IMR-90 (cell line): Measurements from ENCODE around the gene TNS1. TPM values are rescaled to one million over a fixed set of nuclear protein-coding genes. Genes with fewer than 3 reads are reported as not detected.

Experiments used
- ATAC-seq: fragments of 200-7000 bp; cut with Tn5 transposase; 2 replicates; pipeline ENCODE4 v1.9.1; 2020; ENCODE audit warnings: low read depth, mild to moderate bottlenecking, moderate library complexity
- BruUV-seq: library from RNA; stranded (reverse); fragments of 400-500 nt; replicated peaks from 2 replicates; lab custom pipeline; 2021; lab: Mats Ljungman, UMichigan
- CTCF ChIA-PET: fragments of 300-600 bp; formaldehyde crosslinking; extraction: SDS; loops from one replicate; lab custom pipeline; 2021; ENCODE audit warnings: antibody characterized with exemption; lab: Yijun Ruan, JAX
- POLR2A ChIA-PET: fragments of 300-600 bp; sonication (Branson Sonifier 250); formaldehyde crosslinking; loops from one replicate; lab custom pipeline; 2022; ENCODE audit warnings: antibody characterized with exemption; ENCODE audit not compliant: unreplicated experiment; lab: Charles Lee
- DNase-seq: peaks from one replicate; pipeline ENCODE4 v3.0.0; 2013
- H2AFZ ChIP-seq: replicated peaks from 2 replicates; pipeline ENCODE3; 2013; ENCODE audit warnings: low read length, mild to moderate bottlenecking; ENCODE audit not compliant: poor library complexity
- H2AK5ac ChIP-seq: 2 replicates; pipeline ENCODE4 v1.6.1; 2013; ENCODE audit warnings: low read depth, low read length, inconsistent platforms
- H2AK9ac ChIP-seq: replicated peaks from 2 replicates; pipeline ENCODE3; 2013; ENCODE audit warnings: mild to moderate bottlenecking, low read depth, low read length, moderate library complexity; ENCODE audit not compliant: poor library complexity
- H2BK120ac ChIP-seq: 2 replicates; pipeline ENCODE4 v1.6.1; 2013; ENCODE audit warnings: low read depth, low read length, inconsistent platforms
- H2BK15ac ChIP-seq: 3 replicates; pipeline ENCODE4 v1.6.1; 2013; ENCODE audit warnings: low read depth, low read length, inconsistent platforms
- H2BK20ac ChIP-seq: 2 replicates; pipeline ENCODE4 v1.6.1; 2013; ENCODE audit warnings: low read depth, mild to moderate bottlenecking, inconsistent platforms, low read length, moderate library complexity
- H2BK5ac ChIP-seq: 2 replicates; pipeline ENCODE4 v1.6.1; 2013; ENCODE audit warnings: mild to moderate bottlenecking, low read depth, low read length, inconsistent platforms; ENCODE audit not compliant: poor library complexity, severe bottlenecking
- H3K14ac ChIP-seq: replicated peaks from 2 replicates; pipeline ENCODE4 v1.6.1; 2013; ENCODE audit warnings: low read depth, low read length, inconsistent platforms
- H3K18ac ChIP-seq: 2 replicates; pipeline ENCODE4 v1.6.1; 2013; ENCODE audit warnings: low read depth, low read length, control low read depth
- H3K23ac ChIP-seq: 2 replicates; pipeline ENCODE4 v1.6.1; 2013; ENCODE audit warnings: low read depth, low read length, inconsistent platforms
- H3K27ac ChIP-seq: 2 replicates; pipeline ENCODE4 v1.5.1; 2013; ENCODE audit warnings: mild to moderate bottlenecking, control low read depth, low read length; ENCODE audit not compliant: insufficient read depth
- H3K27me3 ChIP-seq: 2 replicates; pipeline ENCODE4 v1.6.1; 2013; ENCODE audit warnings: low read length; ENCODE audit not compliant: control insufficient read depth, insufficient read depth
- H3K36me3 ChIP-seq: 2 replicates; pipeline ENCODE4 v1.6.1; 2013; ENCODE audit warnings: low read length, mixed read lengths; ENCODE audit not compliant: control insufficient read depth, insufficient read depth
- H3K4ac ChIP-seq: 2 replicates; pipeline ENCODE4 v1.6.1; 2013; ENCODE audit warnings: low read depth, low read length, inconsistent platforms
- H3K4me1 ChIP-seq: 2 replicates; pipeline ENCODE4 v1.6.1; 2013; ENCODE audit warnings: low read length, mixed read lengths; ENCODE audit not compliant: control insufficient read depth, insufficient read depth
- H3K4me2 ChIP-seq: 2 replicates; pipeline ENCODE4 v1.6.1; 2013; ENCODE audit warnings: low read depth, mild to moderate bottlenecking, control low read depth, low read length, moderate library complexity
- H3K4me3 ChIP-seq: 2 replicates; pipeline ENCODE4 v1.5.1; 2013; ENCODE audit warnings: low read depth, mild to moderate bottlenecking, control low read depth, low read length, moderate library complexity; ENCODE audit not compliant: insufficient read depth
- H3K56ac ChIP-seq: 2 replicates; pipeline ENCODE4 v1.6.1; 2013; ENCODE audit warnings: low read length, inconsistent platforms; ENCODE audit not compliant: insufficient read depth; ENCODE audit errors: extremely low read depth
- H3K79me1 ChIP-seq, 2 experiments: 2 replicates each; pipeline ENCODE4 v1.6.1; 2013; ENCODE audit warnings: low read length in 2 of 2, inconsistent platforms in 1 of 2, low read depth in 1 of 2
- H3K9ac ChIP-seq: 2 replicates; pipeline ENCODE4 v1.6.1; 2013; ENCODE audit warnings: low read depth, low read length, control low read depth
- H3K9me1 ChIP-seq: 2 replicates; pipeline ENCODE4 v1.6.1; 2013; ENCODE audit warnings: low read length, inconsistent platforms; ENCODE audit not compliant: insufficient read depth
- H3K9me3 ChIP-seq: 2 replicates; pipeline ENCODE4 v1.6.1; 2013; ENCODE audit warnings: low read length; ENCODE audit not compliant: control insufficient read depth, insufficient read depth
- H4K20me1 ChIP-seq: 2 replicates; pipeline ENCODE4 v1.6.1; 2013; ENCODE audit warnings: low read length, inconsistent platforms; ENCODE audit not compliant: insufficient read depth
- H4K5ac ChIP-seq: 2 replicates; pipeline ENCODE4 v1.6.1; 2013; ENCODE audit warnings: mild to moderate bottlenecking, low read depth, low read length, control low read depth
- H4K8ac ChIP-seq, 2 experiments: 2 replicates each; pipeline ENCODE4 v1.6.1; 2013; ENCODE audit warnings: low read depth in 2 of 2, low read length in 2 of 2, control low read depth in 1 of 2, inconsistent platforms in 1 of 2
- H4K91ac ChIP-seq: 2 replicates; pipeline ENCODE4 v1.6.1; 2013; ENCODE audit warnings: low read depth, low read length, inconsistent platforms; ENCODE audit not compliant: insufficient read depth
- BHLHE40 ChIP-seq: fragments of 150-350 bp; IDR thresholded peaks from 2 replicates; pipeline ENCODE4 v1.6.1; 2016; ENCODE audit warnings: mild to moderate bottlenecking, low read depth, low read length
- CEBPB ChIP-seq: IDR thresholded peaks from 2 replicates; pipeline ENCODE4 v1.6.1; 2012; ENCODE audit warnings: low read depth, low read length, improper control_type of control experiment
- CHD1 ChIP-seq: IDR thresholded peaks from 2 replicates; pipeline ENCODE4 v1.6.1; 2012; ENCODE audit warnings: low read depth, low read length, improper control_type of control experiment
- CTCF ChIP-seq: conservative IDR thresholded peaks from 2 replicates; pipeline ENCODE4 v1.5.1; 2012; ENCODE audit warnings: mild to moderate bottlenecking, low read depth, low read length, improper control_type of control experiment
- ELK1 ChIP-seq: fragments of 150-350 bp; IDR thresholded peaks from 2 replicates; pipeline ENCODE4 v1.6.1; 2016; ENCODE audit warnings: low read depth, mild to moderate bottlenecking, low read length, moderate library complexity, borderline replicate concordance
- FOS ChIP-seq: fragments of 150-350 bp; IDR thresholded peaks from 2 replicates; pipeline ENCODE4 v1.6.1; 2016; ENCODE audit warnings: low read depth, low read length
- MAFK ChIP-seq: IDR thresholded peaks from 2 replicates; pipeline ENCODE4 v1.6.1; 2012; ENCODE audit warnings: low read depth, low read length, improper control_type of control experiment
- MAZ ChIP-seq: IDR thresholded peaks from 2 replicates; pipeline ENCODE4 v1.6.1; 2012; ENCODE audit warnings: low read depth, mild to moderate bottlenecking, low read length, improper control_type of control experiment, moderate library complexity, borderline replicate concordance
- MXI1 ChIP-seq: IDR thresholded peaks from 2 replicates; pipeline ENCODE4 v1.6.1; 2012; ENCODE audit warnings: low read depth, mild to moderate bottlenecking, low read length, moderate library complexity, borderline replicate concordance
- NFE2L2 ChIP-seq: fragments of 150-350 bp; IDR thresholded peaks from 2 replicates; pipeline ENCODE4 v1.6.1; 2016; ENCODE audit warnings: low read depth, mild to moderate bottlenecking, low read length
- POLR2A ChIP-seq: IDR thresholded peaks from 2 replicates; pipeline ENCODE4 v1.6.1; 2012; ENCODE audit warnings: mild to moderate bottlenecking, low read depth, low read length
- RAD21 ChIP-seq: IDR thresholded peaks from 2 replicates; pipeline ENCODE4 v1.6.1; 2012; ENCODE audit warnings: low read length, improper control_type of control experiment
- RCOR1 ChIP-seq: IDR thresholded peaks from 2 replicates; pipeline ENCODE4 v1.6.1; 2012; ENCODE audit warnings: mild to moderate bottlenecking, low read length, improper control_type of control experiment; ENCODE audit not compliant: insufficient replicate concordance
- SMC3 ChIP-seq: fragments of 150-350 bp; IDR thresholded peaks from 2 replicates; pipeline ENCODE4 v1.6.1; 2016; ENCODE audit warnings: low read depth, mild to moderate bottlenecking, antibody characterized with exemption, low read length, moderate library complexity
- USF2 ChIP-seq: fragments of 150-350 bp; IDR thresholded peaks from 2 replicates; pipeline ENCODE4 v1.6.1; 2017; ENCODE audit warnings: mild to moderate bottlenecking, antibody characterized with exemption, low read length, low read depth
- WGBS, 2 experiments: methylation state at CpG; one replicate each; pipeline versions ENCODE4 v1.1.5 to v1.1.7; 2013; ENCODE audit warnings: missing lambda C conversion rate in 2 of 2; ENCODE audit not compliant: insufficient read length in 1 of 2; ENCODE audit errors: extremely low coverage in 2 of 2; 5-methylcytosine and 5-hydroxymethylcytosine counted together
- dilution Hi-C: fragments of 300-500 bp; cut with HindIII; formaldehyde crosslinking; loops from one replicate; pipeline ENCODE4 v1.14.3; 2018; ENCODE audit warnings: low sequenced_read_pairs; ENCODE audit not compliant: unreplicated experiment
- in situ Hi-C: fragments of 300-500 bp; cut with MboI; formaldehyde crosslinking; loops from 3 replicates; pipeline ENCODE4 v1.14.3; 2019; ENCODE audit warnings: low sequenced_read_pairs, inconsistent platforms, mixed read lengths
- intact Hi-C: fragments of 100-400 bp; cut with micrococcal nuclease; formaldehyde crosslinking; loops from 2 replicates; pipeline ENCODE4 v1.10.0; 2022
- polyA plus RNA-seq, 3 experiments: library from polyadenylated mRNA; depleted of rRNA; stranded (reverse); fragments of >200 nt; gene quantifications; 2 replicates each; pipeline ENCODE4 v1.2.3, GENCODE V29; 2012; ENCODE audit warnings: low replicate concordance in 1 of 3
- total RNA-seq: library from RNA; depleted of rRNA; stranded (reverse); fragments of >200 nt; gene quantifications from 2 replicates; pipeline ENCODE4 v1.2.3, GENCODE V29; 2012

Gene TNS1
- total and polyA plus RNA-seq, 2 of the 4 experiments (the other 2 are of a cell fraction), result 41.1 to 45.2 TPM

- WGBS, 2 experiments, result no CpG with 5 or more reads among the region's 3 CpGs
- no peak for TF ChIP-seq CEBPB
- no peak for TF ChIP-seq RCOR1
- no peak for TF ChIP-seq BHLHE40
- TF ChIP-seq RAD21, result no peak
- TF ChIP-seq SMC3, result no peak
- TF ChIP-seq FOS, result no peak
- TF ChIP-seq MAZ, result no peak
- TF ChIP-seq CTCF, result no peak
- TF ChIP-seq POLR2A, result no peak
- no peak for TF ChIP-seq MXI1
- no peak for TF ChIP-seq USF2
- TF ChIP-seq ELK1, result no peak
- TF ChIP-seq NFE2L2, result no peak
- TF ChIP-seq CHD1, result no peak
- no peak for TF ChIP-seq MAFK
Measured at GRCh38 chr2:217864963-217865772, 137.6 kb downstream of the TNS1 start.

More at GRCh38 chr2:217864963-217865772, 137.6 kb downstream of the TNS1 start:
- H4K8ac ChIP-seq, result no peak overlapping the region
- H3K27ac ChIP-seq, result no peak overlapping the region
- intact Hi-C loops, result loop anchor here (5.0 kb wide), 1 partner anchor 78 kb away; no protein-coding TSS in a partner anchor
- no TSS peak for BruUV-seq
- no peak overlapping the region for H3K56ac ChIP-seq
- in situ Hi-C loops, result no loop called here
- no peak overlapping the region for H2BK15ac ChIP-seq
- POLR2A ChIA-PET, result no interaction called here
- no peak overlapping the region for H4K91ac ChIP-seq
- no peak overlapping the region for H4K5ac ChIP-seq
- H3K4ac ChIP-seq, result no peak overlapping the region
- H3K23ac ChIP-seq, result no peak overlapping the region
- H3K9me1 ChIP-seq, result peaks cover 14% of the 10 kb centered on the region; the same call in 1 of the 2 replicates
- no peaks in the 10 kb centered on the region for H3K9me3 ChIP-seq
- no peaks in the 10 kb centered on the region for H3K27me3 ChIP-seq
- peaks cover 22 to 29% of the 10 kb centered on the region in 2 experiments; a peak in 3 of 4 replicates for H3K79me1 ChIP-seq
- no peak overlapping the region for H2BK5ac ChIP-seq
- peaks cover 72% of the 10 kb centered on the region for H3K36me3 ChIP-seq
- DNase-seq, result no peak
- H3K4me2 ChIP-seq, result no peak overlapping the region
- no peak overlapping the region for H2BK120ac ChIP-seq
- CTCF ChIA-PET, result interaction anchor here (0.6 kb wide), 1 partner anchor 68 kb away, joined by 3 read pairs; no protein-coding TSS in a partner anchor
- H3K4me1 ChIP-seq, result peaks cover 9% of the 10 kb centered on the region
- H2BK20ac ChIP-seq, result no peak overlapping the region
- dilution Hi-C loops, result no loop called here
- H4K20me1 ChIP-seq, result peaks cover 67% of the 10 kb centered on the region
- no peak overlapping the region for H2AK5ac ChIP-seq
- H3K14ac ChIP-seq, result no peak overlapping the region
- no peak for ATAC-seq
- H2AK9ac ChIP-seq, result no peak overlapping the region
- no peak overlapping the region for H3K4me3 ChIP-seq
- no peak overlapping the region for H3K18ac ChIP-seq
- no peak overlapping the region for H2AFZ ChIP-seq
- no peak overlapping the region for H3K9ac ChIP-seq
